ENCODE data around the gene CBX1.

The CBX1 gene

GRCh38 chr17:48101012-48101720, at the start of gene CBX1:
Gene CBX1, minus strand, starts transcription at chr17:48101478. Its CDS starts 24,474 bp downstream, at chr17:48077004.
- DNase-seq (ENCODE audit: low spot score), result peak; percentile 95

- DNase-seq (ENCODE audit: low spot score), result no peak
These were observed 49.3 kb upstream of the CBX1 start for GRCh38 chr17:48150597-48151001.

GRCh38 chr17:48149787-48150463, 48.6 kb upstream of the CBX1 start:
- DNase-seq (ENCODE audit: low spot score), result no peak

DNA sequence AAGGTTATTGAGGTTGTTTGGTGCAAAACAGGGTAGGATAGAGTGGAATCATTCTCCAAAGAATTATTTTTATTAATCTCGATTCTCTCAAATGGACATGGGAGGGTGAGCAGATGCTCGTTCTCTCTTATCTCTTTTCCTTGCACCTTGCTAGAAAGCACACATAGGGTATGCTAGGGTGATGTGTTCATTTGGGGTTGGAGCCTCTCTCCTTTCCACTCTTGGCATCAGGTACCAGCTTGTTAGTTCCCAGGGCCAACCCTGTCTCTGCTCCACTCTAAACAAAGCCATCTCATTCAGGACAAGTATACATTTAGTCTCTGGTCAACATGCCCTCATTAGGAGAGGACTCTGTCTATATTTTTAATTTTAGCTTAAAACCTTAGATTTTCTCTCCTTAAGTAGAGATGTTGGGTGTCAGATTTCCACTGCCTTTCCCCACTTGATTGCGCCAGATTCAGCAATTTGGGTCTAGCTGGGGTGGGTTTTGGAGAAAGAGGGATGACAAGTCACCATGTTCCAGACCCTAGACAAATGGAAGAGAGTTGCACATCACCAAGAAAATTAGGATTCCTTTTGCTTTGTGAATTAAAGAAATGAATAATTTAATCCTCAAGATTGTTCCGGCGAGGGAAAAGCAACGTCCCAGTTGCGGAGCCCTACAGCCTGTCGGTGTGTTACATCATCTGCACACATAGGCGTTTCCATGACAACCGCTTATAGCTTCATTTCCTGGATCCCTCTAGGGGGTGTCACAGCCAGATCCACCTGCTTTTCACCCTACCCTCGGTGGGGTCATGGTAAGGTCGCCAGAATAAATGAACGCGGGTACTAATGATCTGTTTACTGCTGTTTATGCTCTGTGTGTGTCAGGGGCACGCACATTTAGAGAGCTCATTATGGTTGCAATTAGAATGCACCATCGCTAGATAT, 47.8 kb upstream of the CBX1 start:
- DNase-seq (ENCODE audit: low spot score), result no peak

- DNase-seq (ENCODE audit: low spot score), result no peak
These were observed 46.9 kb upstream of the CBX1 start for GRCh38 chr17:48148029-48148770.

DNA sequence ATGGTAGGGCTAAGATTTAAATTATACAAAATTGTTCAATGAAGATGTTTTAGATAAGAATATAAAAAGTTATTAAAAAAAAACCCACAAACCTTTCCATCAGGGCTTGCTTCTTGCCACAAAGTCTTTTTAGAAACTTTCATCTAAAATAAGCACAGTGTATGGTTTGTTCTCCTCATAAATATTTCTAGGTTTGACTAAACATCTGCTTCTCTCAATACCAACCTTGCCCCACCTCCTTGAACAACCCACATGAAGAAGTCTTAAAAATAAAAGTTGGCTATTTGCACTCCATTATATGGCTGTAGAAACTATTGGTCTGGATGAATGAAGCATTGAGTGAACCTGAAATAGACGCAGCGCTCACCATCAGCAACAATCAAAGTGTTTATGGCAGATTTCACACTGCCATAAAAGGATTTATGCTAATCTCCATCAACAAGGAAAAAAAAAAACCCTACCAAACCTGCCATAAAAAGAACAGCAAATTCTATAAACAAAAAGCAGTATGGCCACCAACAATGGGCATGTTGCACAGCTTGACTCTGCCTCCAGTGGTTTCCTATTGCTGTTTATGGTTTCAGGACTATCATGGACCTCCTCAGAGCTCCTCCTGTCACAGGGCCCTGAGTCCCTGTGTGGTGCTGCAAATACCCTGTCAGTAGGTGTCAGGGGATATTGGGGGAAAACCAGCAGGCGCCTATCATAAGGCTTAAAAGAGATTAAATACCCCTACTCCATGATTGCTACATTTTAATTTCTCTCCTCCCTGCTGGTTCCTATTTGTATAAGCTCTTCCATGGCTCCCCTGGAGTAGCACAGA, 43.9 kb upstream of the CBX1 start:
- DNase-seq (ENCODE audit: low spot score), result no peak

GRCh38 chr17:48144231-48144630, 43.0 kb upstream of the CBX1 start:
- DNase-seq (ENCODE audit: low spot score), result no peak

- DNase-seq (ENCODE audit: low spot score), result no peak
These were observed 42.4 kb upstream of the CBX1 start for GRCh38 chr17:48143629-48144028.

DNA sequence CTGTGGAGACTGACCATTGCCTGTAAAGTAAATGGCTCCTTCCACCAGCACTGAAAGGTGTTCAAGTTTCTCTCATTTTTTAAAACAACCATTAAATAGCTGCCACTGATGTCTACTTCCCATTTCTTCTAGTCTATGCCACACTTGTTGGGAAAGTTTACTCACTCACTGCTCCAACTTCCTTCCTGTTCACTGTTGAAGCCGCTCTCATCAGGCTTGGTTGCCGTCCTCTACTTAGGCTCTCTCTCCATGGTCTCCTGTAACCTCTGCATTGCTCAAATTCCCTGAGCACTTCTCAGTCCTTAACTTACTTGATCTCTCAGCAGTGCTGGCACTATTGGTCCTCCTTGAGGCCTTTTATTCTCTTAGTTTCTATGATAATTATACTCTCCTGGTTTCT, 38.7 kb upstream of the CBX1 start:
- no peak for DNase-seq (ENCODE audit: low spot score)

GRCh38 chr17:48137656-48138055, 36.4 kb upstream of the CBX1 start:
- DNase-seq (ENCODE audit: low spot score), result no peak

DNA sequence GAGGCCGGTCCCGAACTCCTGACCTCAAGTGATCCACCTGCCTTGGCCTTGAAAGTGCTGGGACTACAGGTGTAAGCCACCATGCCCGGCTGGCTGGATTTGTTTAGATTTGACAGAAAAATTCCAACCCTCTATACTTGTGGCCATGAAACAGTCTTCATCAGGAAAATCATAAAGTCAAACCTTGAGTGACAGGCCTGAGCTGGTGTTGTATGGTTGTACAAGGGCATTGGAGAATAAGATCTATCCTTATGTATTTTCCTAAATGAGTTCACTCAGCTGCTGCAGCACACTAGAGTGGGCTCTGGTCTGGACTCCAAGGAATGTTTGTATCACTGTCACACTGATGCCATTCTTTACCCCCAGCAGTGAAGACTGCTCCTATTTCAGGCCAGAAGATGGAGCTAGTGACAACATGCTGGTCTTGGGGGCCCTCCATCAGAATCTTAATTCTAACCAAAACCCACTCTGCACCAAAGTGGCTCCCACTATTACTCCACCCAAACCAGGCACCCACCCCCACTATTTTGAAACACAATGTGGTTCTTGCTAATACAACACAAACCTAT, 33.7 kb upstream of the CBX1 start:
- DNase-seq (ENCODE audit: low spot score), result no peak

DNA sequence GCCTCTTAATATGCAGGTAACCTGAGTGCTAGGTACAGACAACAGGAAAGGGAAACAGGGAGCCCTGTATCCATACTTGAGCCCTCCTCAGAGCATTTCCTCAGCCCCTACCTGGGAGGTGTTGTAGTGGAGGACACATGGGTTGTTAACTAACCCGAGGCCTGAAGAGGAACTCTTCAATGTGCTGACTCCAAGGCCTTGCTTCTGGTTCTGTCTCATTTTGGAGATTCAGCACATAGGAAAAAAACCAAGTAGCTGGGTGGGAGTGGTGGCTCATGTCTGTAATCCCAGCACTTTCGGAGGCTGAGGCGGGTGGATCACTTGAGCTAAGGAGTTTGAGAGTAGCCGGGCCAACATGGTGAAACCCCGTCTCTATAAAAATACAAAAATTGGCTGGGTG, 31.1 kb upstream of the CBX1 start:
- DNase-seq (ENCODE audit: low spot score), result no peak

DNA sequence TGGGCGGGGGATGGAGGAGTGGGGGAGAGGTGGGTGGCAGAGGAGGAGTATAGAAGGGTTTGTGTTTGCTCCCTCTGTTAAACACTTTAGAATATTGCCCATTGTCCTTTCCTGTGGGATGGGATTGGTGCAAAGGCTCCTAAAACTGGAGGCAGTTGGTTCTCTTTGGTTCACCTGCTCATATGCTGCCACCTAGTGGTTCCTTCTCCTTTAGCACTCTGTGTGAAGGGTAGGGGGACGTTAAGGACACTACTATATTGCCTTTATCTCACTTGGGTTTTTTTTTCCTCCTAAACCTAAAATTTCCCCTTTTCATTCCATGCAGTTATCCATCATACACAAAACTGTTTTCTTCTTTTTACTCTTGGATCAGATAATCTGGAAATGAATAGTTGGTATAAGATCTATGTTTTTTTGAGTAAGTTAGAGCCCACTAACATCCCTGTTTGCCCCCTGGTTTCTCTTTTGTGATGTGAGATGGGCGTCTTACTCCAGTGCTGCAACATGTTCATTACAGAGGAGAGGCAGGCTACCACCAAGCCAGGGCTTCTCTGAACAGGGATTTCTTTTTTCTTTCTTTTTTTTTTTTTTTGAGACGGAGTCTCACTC, 30.0 kb upstream of the CBX1 start:
- peak; percentile 66 for DNase-seq (ENCODE audit: low spot score)

DNA sequence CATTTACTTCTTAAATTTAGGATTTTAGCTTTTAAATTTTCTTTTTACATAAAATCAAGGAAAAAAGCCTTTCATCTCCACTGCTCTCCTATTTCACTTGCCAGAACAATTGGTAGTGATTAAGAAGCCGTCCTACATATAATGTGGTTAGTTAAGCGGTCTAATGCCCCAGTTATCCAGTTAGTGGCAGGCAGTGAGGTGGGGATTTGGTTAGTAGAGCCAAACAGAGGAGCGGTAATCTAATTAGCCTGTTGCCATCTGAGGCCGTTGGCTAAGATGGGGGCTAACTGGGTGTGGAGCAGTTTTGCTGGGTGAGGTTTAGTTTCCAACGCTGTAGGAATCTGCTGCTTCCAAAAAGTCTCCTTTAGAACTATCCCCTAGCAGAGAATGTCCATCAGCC, 28.7 kb upstream of the CBX1 start:
- no peak for DNase-seq (ENCODE audit: low spot score)

DNA sequence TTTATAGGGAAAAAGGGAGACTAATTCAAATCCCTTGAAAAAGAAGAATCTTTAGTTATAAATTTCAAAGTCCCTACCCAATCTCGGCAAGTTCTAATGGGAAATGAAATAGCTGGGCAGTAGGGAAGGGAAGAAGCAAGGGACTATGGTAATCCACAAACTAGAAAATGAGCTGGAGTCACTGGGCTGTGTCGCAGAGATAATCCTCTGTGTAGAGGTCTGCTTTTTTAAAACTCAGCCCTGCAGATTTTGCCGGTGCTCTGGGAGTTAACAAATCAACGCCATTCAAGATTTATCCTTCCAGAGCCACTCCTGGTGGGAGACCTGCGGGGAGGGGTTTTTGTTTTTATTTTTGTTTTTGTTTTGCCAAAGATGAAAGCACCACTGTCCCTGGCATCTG, 27.1 kb upstream of the CBX1 start:
- DNase-seq (ENCODE audit: low spot score), result no peak

DNA sequence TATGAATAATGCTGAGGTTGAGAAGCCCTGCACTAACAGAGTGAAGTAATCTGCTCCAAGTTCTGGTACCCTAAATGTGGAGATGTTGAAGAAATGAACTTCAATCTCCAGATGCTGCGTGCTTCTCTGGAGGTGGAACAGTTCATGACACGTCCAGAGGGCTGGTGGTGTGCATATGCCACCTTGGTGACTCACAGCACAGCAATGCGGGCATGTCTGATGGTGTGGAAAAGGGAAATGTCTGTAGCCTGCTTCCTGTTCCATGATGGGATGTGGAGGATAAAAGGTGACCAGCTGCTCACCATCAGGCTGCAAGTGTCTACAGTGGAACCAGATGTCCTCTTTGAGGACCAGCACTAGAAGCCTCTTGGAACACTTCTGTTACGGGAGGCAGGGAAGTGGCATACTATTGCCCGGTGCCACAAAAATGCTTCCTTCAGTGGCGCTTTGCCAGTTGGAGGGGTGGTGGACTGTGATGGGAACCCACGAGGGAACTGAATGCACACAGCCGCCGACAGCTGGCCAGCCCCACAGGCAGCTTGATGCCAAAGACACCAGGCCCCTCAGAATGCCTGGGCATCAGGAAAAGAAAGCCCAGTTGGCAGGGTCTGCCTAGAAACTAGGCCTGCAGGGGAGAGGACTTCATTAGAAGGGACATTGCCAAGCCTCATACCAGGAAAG, 26.2 kb upstream of the CBX1 start:
- DNase-seq (ENCODE audit: low spot score), result peak; percentile 92

DNA sequence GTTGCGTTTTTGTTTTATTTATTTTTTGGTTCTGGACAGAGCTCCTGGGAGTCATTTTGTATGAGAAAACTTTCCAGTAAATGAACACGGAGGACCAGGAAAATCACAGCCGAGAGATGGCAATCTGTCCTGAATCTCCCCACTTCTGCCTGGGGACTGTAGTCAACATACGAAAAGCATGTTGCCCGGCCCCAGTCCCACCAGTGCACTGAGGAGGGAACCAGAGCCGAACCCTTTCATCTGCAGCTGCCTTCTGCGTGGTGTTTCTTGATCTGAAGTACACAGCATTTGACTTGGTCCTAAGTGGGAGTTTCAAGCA, 25.2 kb upstream of the CBX1 start:
- no peak for DNase-seq (ENCODE audit: low spot score)

DNA sequence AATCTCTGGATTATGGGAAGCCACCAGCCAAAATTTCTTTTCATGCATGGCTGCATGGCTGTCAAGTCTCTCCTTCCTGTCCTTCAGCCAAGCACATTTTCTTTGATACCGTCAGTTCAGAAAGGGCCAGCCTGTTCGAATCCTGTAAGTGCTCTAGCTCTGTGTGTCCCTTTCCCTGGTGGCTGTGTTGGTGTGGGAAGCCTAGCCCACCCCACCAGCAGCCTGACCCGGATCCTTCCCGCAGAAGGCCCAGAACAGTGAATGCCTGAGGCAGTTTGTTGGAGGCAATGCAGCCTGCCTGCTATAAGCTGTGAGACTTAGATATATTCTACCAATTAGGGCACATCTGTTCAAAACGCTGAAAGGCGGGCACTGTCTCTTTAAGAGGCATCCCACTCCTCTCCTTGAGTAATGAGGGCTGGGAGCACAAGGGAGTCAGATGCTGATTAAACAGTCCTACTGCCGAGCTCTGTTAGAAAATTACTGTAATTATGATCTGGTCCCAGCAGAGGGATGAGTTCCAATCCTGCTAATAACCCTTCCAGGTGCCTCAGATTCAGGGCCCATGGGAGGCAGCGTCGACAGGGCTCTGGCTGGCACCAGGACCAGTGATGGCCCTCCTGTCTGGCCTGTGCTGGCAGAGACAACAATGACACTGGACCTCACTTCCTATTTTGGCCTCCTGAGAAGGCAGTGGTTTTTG, 24.7 kb upstream of the CBX1 start:
- DNase-seq (ENCODE audit: low spot score), result no peak

DNA sequence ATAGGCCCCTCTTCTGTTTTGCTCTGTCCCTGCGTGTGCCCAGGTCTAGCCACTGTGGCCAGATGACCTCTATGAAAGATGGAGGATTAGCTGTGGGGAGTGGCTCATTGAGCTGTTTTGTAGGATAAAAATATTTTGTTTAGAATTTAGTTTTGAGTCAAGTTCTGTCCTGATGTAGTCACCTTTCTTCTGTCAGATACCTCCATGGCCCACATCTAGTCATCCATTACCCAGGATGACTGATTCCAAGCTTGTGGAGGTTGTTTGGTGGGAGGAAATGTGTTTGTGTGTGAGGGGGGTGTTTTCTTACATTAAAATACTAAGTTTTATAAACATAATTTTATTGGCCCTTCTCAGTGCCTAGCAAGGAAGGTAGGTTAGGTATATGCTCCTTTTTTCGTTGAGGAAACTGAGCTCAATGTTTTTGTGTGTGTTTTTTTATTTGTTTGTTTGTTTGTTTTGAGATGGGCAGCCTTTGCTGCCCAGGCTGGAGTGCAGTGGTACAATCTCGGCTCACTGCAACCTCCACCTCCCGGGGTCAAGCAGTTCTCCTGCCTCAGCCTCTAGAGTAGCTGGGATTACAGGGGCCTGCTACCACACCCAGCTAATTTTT, 22.6 kb upstream of the CBX1 start:
- DNase-seq (ENCODE audit: low spot score), result no peak

All from kidney tubule cell (primary cell).